Mucosa of gallbladder (tissue), 1 donor: ENCODE measurements around the gene CRHR2. TPM values are rescaled to one million over a fixed set of nuclear protein-coding genes. Genes with fewer than 3 reads are reported as not detected.
A peak's percentile ranks its signal among the peaks of the same experiment; 100 is the strongest.

ENCODE experiments used
- DNase-seq: peaks from one replicate; pipeline ENCODE4 v3.0.0-alpha.2; 2020; ENCODE audit warnings: low spot score
- total RNA-seq: library from RNA; stranded (reverse); gene quantifications from one replicate; pipeline ENCODE4 v1.2.1, GENCODE V29; 2021
- donor health status: DM: no; HTN: no; CAD: no.

The CRHR2 gene
- total RNA-seq, 1 donor from 2014 or later: 0.12 TPM

- DNase-seq: no peak
These were observed 2.6 kb downstream of the CRHR2 start for GRCh38 chr7:30679664-30680063.

- DNase-seq: no peak
These were observed 3.5 kb downstream of the CRHR2 start for GRCh38 chr7:30678805-30679204.

GRCh38 chr7:30674876-30675275 is 7.4 kb downstream of the CRHR2 start:
- no peak for DNase-seq

- DNase-seq: no peak
These were observed 7.8 kb downstream of the CRHR2 start for GRCh38 chr7:30674420-30674819.

- peak; percentile 55 for DNase-seq
These were observed 10.3 kb downstream of the CRHR2 start for GRCh38 chr7:30671793-30672465.

- no peak for DNase-seq
These were observed 14.2 kb downstream of the CRHR2 start for GRCh38 chr7:30668102-30668501.

GRCh38 chr7:30667172-30667571 is 15.1 kb downstream of the CRHR2 start:
- DNase-seq: no peak

GRCh38 chr7:30665449-30665848 is 16.8 kb downstream of the CRHR2 start:
- no peak for DNase-seq

- DNase-seq: no peak
These were observed 17.2 kb downstream of the CRHR2 start for GRCh38 chr7:30665043-30665442.

GRCh38 chr7:30664184-30664885 is 17.9 kb downstream of the CRHR2 start:
- no peak for DNase-seq

- no peak for DNase-seq
These were observed 18.8 kb downstream of the CRHR2 start for GRCh38 chr7:30663414-30663813.

GRCh38 chr7:30662431-30662939 is 19.8 kb downstream of the CRHR2 start:
- no peak for DNase-seq

GRCh38 chr7:30661926-30662325 is 20.3 kb downstream of the CRHR2 start:
- no peak for DNase-seq

- no peak for DNase-seq
These were observed 21.7 kb downstream of the CRHR2 start for GRCh38 chr7:30660331-30661255.

- no peak for DNase-seq
These were observed 22.9 kb downstream of the CRHR2 start for GRCh38 chr7:30659312-30659711.

- no peak for DNase-seq
These were observed 23.7 kb downstream of the CRHR2 start for GRCh38 chr7:30658479-30659074.

GRCh38 chr7:30657131-30657530 is 25.1 kb downstream of the CRHR2 start:
- DNase-seq: no peak

- DNase-seq: no peak
These were observed 26.0 kb downstream of the CRHR2 start for GRCh38 chr7:30656006-30656957.

GRCh38 chr7:30655096-30655970 is 26.9 kb downstream of the CRHR2 start:
- DNase-seq: no peak
